ENCODE results near the gene FIG4. TPM values are rescaled to one million over a fixed set of nuclear protein-coding genes. Genes with fewer than 3 reads are reported as not detected.

Gene FIG4
- total and polyA plus RNA-seq, 2 of the 4 experiments (the other 2 are of a cell fraction), result 12.1 to 15.4 TPM

DNA sequence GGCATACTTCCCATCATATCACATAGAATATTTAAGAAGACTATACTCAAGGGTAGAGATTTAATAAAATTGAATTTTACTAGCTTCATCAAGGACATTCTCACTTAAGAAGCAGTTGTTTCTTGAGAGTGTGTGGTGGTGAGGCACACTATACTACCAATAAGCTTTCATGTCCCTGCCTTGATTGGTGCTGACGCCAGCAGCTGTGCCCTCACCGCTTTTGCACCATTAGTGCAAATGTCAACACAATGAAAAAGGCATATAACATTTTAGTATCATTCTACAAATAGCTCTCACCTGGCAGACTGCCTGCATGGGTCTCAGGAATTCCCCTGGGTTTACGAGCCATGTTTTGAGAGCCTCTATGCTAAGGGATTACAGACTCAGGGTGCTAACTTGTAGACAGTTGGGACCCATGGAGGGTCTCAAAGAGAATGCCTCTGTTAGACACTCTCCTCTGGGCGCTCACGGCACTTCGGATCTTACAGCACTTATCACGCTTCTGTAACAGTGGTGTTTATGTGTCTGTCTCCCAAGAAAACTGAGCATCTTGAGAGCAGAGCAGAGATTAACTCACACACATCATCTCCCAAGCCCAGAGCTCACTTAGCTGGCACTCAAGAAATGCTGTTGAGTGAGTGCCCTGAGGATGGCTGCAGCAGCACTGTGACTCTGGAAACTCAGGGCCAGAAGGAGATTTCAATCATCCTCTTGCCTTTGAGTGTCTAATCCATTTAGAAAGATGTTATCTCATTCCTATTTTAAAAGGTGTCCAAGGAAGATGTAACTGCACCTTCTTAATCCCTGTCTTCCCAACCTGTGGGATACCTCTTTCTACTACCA, 143.7 kb downstream of the FIG4 start:
- no peak overlapping the region for H3K9ac ChIP-seq (ENCODE audit: low read depth, low read length)
- DNase-seq, result no peak
- H3K4me2 ChIP-seq (ENCODE audit: low read depth, low read length), result no peak overlapping the region
- BruUV-seq (replicated peaks), result no TSS peak
- no peak for ATAC-seq (ENCODE audit: low read depth)
- H3K4ac ChIP-seq (ENCODE audit: low read depth, low read length), result no peak overlapping the region
- no peak overlapping the region for H3K23ac ChIP-seq (ENCODE audit: low read depth, low read length)
- in situ Hi-C loops (cut with MboI; ENCODE audit: low sequenced_read_pairs) (no loop called here), intact Hi-C loops (cut with micrococcal nuclease) (no loop called here), dilution Hi-C loops (cut with HindIII; ENCODE audit: low sequenced_read_pairs, unreplicated experiment) (no loop called here)
- no peak overlapping the region for H2BK15ac ChIP-seq (ENCODE audit: low read depth, low read length)
- H3K56ac ChIP-seq (ENCODE audit: extremely low read depth, insufficient read depth, low read length), result no peak overlapping the region
- no peak overlapping the region for H2AK5ac ChIP-seq (ENCODE audit: low read depth, low read length)
- WGBS, 2 experiments (ENCODE audit: extremely low coverage in 2 of 2, insufficient read length in 1 of 2), result 100% methylated on average over 1 of the region's 7 CpGs; no CpG with 5 or more reads in 1 of the 2 experiments
- no peak overlapping the region for H2BK5ac ChIP-seq (ENCODE audit: low read depth, low read length, poor library complexity, severe bottlenecking)
- no peak overlapping the region for H2AK9ac ChIP-seq (replicated peaks; ENCODE audit: low read depth, low read length, poor library complexity)
- H4K8ac ChIP-seq (ENCODE audit: low read depth in 2 of 2, low read length in 2 of 2), result no peak overlapping the region
- H2BK20ac ChIP-seq (ENCODE audit: low read depth, low read length), result no peak overlapping the region
- H3K27me3 ChIP-seq (ENCODE audit: control insufficient read depth, insufficient read depth, low read length), result no peaks in the 10 kb centered on the region
- no peak overlapping the region for H3K27ac ChIP-seq (ENCODE audit: insufficient read depth, low read length)
- no peak overlapping the region for H2BK120ac ChIP-seq (ENCODE audit: low read depth, low read length)
- H3K9me1 ChIP-seq (ENCODE audit: insufficient read depth, low read length), result no peaks in the 10 kb centered on the region; the same call in 1 of the 2 replicates
- H3K14ac ChIP-seq (replicated peaks; ENCODE audit: low read depth, low read length), result no peak overlapping the region
- H3K4me3 ChIP-seq (ENCODE audit: insufficient read depth, low read depth, low read length), result no peak overlapping the region
- H4K20me1 ChIP-seq (ENCODE audit: insufficient read depth, low read length), result no peaks in the 10 kb centered on the region
- H4K91ac ChIP-seq (ENCODE audit: insufficient read depth, low read depth, low read length), result no peak overlapping the region
- no peaks in the 10 kb centered on the region for H3K4me1 ChIP-seq (ENCODE audit: control insufficient read depth, insufficient read depth, low read length)
- POLR2A ChIA-PET (ENCODE audit: unreplicated experiment), result no interaction called here
- H4K5ac ChIP-seq (ENCODE audit: low read depth, low read length), result no peak overlapping the region
- no peaks in the 10 kb centered on the region for H3K36me3 ChIP-seq (ENCODE audit: control insufficient read depth, insufficient read depth, low read length)
- CTCF ChIA-PET, result no interaction called here
- H3K79me1 ChIP-seq (ENCODE audit: low read depth in 1 of 2, low read length in 2 of 2), result no peaks in the 10 kb centered on the region
- H3K18ac ChIP-seq (ENCODE audit: low read depth, low read length), result no peak overlapping the region
- H3K9me3 ChIP-seq (ENCODE audit: control insufficient read depth, insufficient read depth, low read length), result no peaks in the 10 kb centered on the region
- H2AFZ ChIP-seq (replicated peaks; ENCODE audit: low read length, poor library complexity), result peak overlapping the region; percentile 3
- TF ChIP-seq, protein P1, sequence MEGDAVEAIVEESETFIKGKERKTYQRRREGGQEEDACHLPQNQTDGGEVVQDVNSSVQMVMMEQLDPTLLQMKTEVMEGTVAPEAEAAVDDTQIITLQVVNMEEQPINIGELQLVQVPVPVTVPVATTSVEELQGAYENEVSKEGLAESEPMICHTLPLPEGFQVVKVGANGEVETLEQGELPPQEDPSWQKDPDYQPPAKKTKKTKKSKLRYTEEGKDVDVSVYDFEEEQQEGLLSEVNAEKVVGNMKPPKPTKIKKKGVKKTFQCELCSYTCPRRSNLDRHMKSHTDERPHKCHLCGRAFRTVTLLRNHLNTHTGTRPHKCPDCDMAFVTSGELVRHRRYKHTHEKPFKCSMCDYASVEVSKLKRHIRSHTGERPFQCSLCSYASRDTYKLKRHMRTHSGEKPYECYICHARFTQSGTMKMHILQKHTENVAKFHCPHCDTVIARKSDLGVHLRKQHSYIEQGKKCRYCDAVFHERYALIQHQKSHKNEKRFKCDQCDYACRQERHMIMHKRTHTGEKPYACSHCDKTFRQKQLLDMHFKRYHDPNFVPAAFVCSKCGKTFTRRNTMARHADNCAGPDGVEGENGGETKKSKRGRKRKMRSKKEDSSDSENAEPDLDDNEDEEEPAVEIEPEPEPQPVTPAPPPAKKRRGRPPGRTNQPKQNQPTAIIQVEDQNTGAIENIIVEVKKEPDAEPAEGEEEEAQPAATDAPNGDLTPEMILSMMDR (conservative IDR thresholded peaks at IDR 0.05; ENCODE audit: low read depth, low read length), result no peak
- TF ChIP-seq RCOR1 (IDR thresholded peaks at IDR 0.05; ENCODE audit: insufficient replicate concordance, low read length) (no peak), POLR2A (IDR thresholded peaks at IDR 0.05; ENCODE audit: low read depth, low read length) (no peak), FOS (IDR thresholded peaks at IDR 0.05; ENCODE audit: low read depth, low read length) (no peak), RFX5 (IDR thresholded peaks at IDR 0.05; ENCODE audit: low read depth, low read length) (no peak), CHD1 (IDR thresholded peaks at IDR 0.05; ENCODE audit: low read depth, low read length) (no peak), MXI1 (IDR thresholded peaks at IDR 0.05; ENCODE audit: borderline replicate concordance, low read depth, low read length) (no peak), SMC3 (IDR thresholded peaks at IDR 0.05; ENCODE audit: low read depth, low read length) (no peak), BHLHE40 (IDR thresholded peaks at IDR 0.05; ENCODE audit: low read depth, low read length) (no peak), NFE2L2 (IDR thresholded peaks at IDR 0.05; ENCODE audit: low read depth, low read length) (no peak), CEBPB (IDR thresholded peaks at IDR 0.05; ENCODE audit: low read depth, low read length) (no peak), RAD21 (IDR thresholded peaks at IDR 0.05; ENCODE audit: low read length) (no peak), MAFK (IDR thresholded peaks at IDR 0.05; ENCODE audit: low read depth, low read length) (no peak)
- TF ChIP-seq, protein P2, sequence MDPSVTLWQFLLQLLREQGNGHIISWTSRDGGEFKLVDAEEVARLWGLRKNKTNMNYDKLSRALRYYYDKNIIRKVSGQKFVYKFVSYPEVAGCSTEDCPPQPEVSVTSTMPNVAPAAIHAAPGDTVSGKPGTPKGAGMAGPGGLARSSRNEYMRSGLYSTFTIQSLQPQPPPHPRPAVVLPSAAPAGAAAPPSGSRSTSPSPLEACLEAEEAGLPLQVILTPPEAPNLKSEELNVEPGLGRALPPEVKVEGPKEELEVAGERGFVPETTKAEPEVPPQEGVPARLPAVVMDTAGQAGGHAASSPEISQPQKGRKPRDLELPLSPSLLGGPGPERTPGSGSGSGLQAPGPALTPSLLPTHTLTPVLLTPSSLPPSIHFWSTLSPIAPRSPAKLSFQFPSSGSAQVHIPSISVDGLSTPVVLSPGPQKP (IDR thresholded peaks at IDR 0.05; ENCODE audit: borderline replicate concordance, low read depth, low read length), result no peak
- TF ChIP-seq, protein P3, sequence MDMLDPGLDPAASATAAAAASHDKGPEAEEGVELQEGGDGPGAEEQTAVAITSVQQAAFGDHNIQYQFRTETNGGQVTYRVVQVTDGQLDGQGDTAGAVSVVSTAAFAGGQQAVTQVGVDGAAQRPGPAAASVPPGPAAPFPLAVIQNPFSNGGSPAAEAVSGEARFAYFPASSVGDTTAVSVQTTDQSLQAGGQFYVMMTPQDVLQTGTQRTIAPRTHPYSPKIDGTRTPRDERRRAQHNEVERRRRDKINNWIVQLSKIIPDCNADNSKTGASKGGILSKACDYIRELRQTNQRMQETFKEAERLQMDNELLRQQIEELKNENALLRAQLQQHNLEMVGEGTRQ (IDR thresholded peaks at IDR 0.05; ENCODE audit: low read depth, low read length), result no peak
